A673 (cell line): ENCODE data around the gene ZNF808.

Experiments used
- CTCF ChIP-seq: fragments of 300-800, 200-600 bp; sonication (generic); conservative IDR thresholded peaks from 2 replicates; pipeline ENCODE4 v1.5.1; 2017; ENCODE audit warnings: low read depth, mild to moderate bottlenecking, antibody characterized with exemption, low read length, moderate library complexity, mixed read lengths
- EZH2 ChIP-seq: fragments of 200-600 bp; sonication (generic); IDR thresholded peaks from 2 replicates; pipeline ENCODE4 v1.6.1; 2017; ENCODE audit warnings: borderline replicate concordance, low read depth, mild to moderate bottlenecking, mixed read lengths, antibody characterized with exemption, low read length; ENCODE audit not compliant: poor library complexity, severe bottlenecking

- TF ChIP-seq CTCF (no peak), EZH2 (no peak)
These were observed 29.9 kb downstream of the ZNF808 start for GRCh38 chr19:52557231-52557995.
